Natural killer cell treated with Interleukin-12 subunit alpha and Interleukin-12 subunit beta and Interleukin-15 and Interleukin-18, amount 100 ng/mL, for 72 hours (primary cell): ENCODE measurements around the gene FAM53A. TPM values are rescaled to one million over a fixed set of nuclear protein-coding genes. Genes with fewer than 3 reads are reported as not detected.
"Not testable (repeated sequence)": the region's sequence is repeated elsewhere in the genome, so short reads cannot be mapped to it uniquely, and the experiment has no call there.

ENCODE experiments used
- ATAC-seq, 2 donors: fragments of 150-1000 bp; cut with Tn5 transposase in 1 of 2; sonication (Bioruptor Pico), chemical (Tn5 transposase) in 1 of 2; 2 replicates each; pipeline ENCODE4 v1.10.0; 2021
- DNase-seq: peaks from one replicate; pipeline ENCODE4 v3.0.0; 2022; ENCODE audit warnings: low spot score
- H3K27ac Mint-ChIP-seq, 2 donors: 1 replicate in 1 of 2; 2 replicates in 1 of 2; pipeline ENCODE4 v1.8.0; 2022; ENCODE audit warnings: mixed read lengths in 2 of 2, mild to moderate bottlenecking in 1 of 2, moderate library complexity in 1 of 2
- H3K27me3 Mint-ChIP-seq, 2 donors: 1 replicate in 1 of 2; 2 replicates in 1 of 2; pipeline ENCODE4 v1.8.0; 2022; ENCODE audit warnings: mixed read lengths in 2 of 2
- H3K36me3 Mint-ChIP-seq: one replicate; pipeline ENCODE4 v1.8.0; 2022; ENCODE audit warnings: mixed read lengths
- H3K4me1 Mint-ChIP-seq, 2 donors: 1 replicate in 1 of 2; 2 replicates in 1 of 2; pipeline ENCODE4 v1.8.0; 2022; ENCODE audit warnings: low read depth in 2 of 2, mixed read lengths in 2 of 2, mild to moderate bottlenecking in 1 of 2
- H3K4me3 Mint-ChIP-seq: one replicate; pipeline ENCODE4 v1.8.0; 2022; ENCODE audit warnings: mixed read lengths
- H3K9me3 Mint-ChIP-seq: 2 replicates; pipeline ENCODE4 v1.8.0; 2022; ENCODE audit warnings: mixed read lengths
- total RNA-seq, 2 donors: library from RNA; stranded (reverse); gene quantifications; one replicate each; pipeline ENCODE4 v1.2.3, GENCODE V29; 2022

FAM53A gene
- total RNA-seq, 2 donors from 2014 or later = 0.78 to 6.2 TPM

DNA sequence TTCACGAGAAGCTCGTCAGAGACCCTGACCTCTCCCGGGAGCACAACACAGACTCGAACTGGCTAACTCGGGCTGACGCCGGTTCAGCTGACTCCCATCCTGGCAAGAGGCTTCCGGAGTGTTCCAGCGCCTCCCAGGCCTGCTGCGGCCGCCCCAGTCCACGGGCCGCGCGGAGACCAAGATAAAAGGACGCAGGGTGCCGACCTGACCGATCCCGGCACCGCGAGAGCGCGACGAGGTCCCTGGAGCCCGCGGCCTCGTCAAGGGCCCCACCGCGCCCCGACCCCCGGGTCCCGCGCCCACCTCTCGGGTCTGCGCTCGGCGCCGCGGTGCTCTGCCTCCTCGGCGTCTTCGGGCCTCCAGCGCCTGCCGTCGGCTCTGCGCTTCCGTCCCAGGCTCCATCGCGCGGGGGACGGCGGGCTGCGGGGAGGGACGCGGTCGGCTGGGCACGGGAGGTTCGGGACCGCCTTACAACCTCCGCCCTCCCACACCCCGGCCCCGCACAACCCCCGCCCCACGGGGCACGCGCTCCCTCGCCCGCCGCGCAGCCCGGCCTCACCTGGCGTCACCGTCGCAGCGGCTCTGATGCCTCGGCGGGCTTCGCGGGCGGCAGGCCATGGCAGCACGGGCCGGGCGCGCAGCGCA lies 27.6 kb upstream of the FAM53A start:
- H3K9me3 Mint-ChIP-seq = no peaks in the 10 kb centered on the region
- H3K27ac Mint-ChIP-seq = peak overlapping the region; percentile 93 to 98
- peaks cover 31 to 49% of the 10 kb centered on the region in 2 donors for H3K4me1 Mint-ChIP-seq
- ATAC-seq (peak; percentile 41 to 57), DNase-seq (no peak)
- peaks cover 13% of the 10 kb centered on the region for H3K36me3 Mint-ChIP-seq
- H3K4me3 Mint-ChIP-seq = peak overlapping the region; percentile 82
- no peaks in the 10 kb centered on the region for H3K27me3 Mint-ChIP-seq

DNA sequence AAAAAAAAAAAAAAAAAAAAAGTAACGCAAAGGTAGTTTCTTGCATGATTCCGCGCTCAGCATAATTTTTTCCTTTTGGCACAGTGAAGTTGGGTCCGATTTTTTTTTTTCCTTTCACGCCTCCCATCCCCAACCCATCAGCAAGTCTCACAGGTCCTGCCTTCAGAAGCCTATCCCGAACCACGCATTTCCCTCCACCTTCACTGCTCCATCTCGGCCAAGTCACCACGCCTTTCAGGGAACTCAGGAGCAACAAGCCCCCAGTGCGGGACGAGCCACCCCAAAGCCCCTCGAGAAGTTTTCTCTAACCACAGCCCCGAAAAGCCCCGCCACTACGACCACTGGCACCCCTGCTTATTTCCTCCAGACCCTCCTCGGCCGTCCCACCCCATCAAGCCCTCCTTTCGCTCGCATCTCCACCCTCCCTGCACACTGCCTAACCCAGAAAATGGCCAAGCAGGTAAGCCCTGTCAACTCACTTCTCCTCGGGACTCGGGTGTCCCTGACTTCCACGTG lies 27.0 kb upstream of the FAM53A start:
- Mint-ChIP-seq H3K9me3 (no peaks in the 10 kb centered on the region), H3K4me1 (peaks cover 31 to 49% of the 10 kb centered on the region in 2 donors), H3K27ac (peak overlapping the region; percentile 93 to 98), H3K36me3 (peaks cover 13% of the 10 kb centered on the region), H3K4me3 (peak overlapping the region; percentile 82), H3K27me3 (no peaks in the 10 kb centered on the region)
- DNase-seq (no peak), ATAC-seq (no peak)

DNA sequence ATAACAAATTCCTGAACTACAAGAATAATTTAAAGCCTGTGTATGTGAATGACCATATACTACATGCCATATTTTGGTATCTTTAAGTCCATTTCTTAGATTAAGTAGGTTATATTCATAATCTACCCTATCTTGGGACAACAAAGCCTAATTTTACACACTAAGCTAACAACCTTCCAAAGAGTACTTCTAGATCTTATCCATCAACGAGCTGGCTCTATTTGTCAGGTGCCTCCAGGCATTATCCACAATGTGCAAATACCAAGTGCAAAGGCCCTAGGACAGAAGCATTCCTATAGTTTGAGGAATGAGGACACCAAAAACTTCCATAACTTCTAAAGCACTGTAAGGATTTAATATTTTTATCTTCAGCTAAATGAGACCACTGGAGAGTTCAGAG lies 24.5 kb upstream of the FAM53A start:
- DNase-seq (no peak), ATAC-seq (no peak)
- Mint-ChIP-seq H3K4me1 (peaks cover 26 to 40% of the 10 kb centered on the region in 2 donors), H3K36me3 (peaks cover 13% of the 10 kb centered on the region), H3K27me3 (no peaks in the 10 kb centered on the region), H3K27ac (peak overlapping the region; percentile 4 to 57), H3K4me3 (peak overlapping the region; percentile 82), H3K9me3 (no peaks in the 10 kb centered on the region)

DNA sequence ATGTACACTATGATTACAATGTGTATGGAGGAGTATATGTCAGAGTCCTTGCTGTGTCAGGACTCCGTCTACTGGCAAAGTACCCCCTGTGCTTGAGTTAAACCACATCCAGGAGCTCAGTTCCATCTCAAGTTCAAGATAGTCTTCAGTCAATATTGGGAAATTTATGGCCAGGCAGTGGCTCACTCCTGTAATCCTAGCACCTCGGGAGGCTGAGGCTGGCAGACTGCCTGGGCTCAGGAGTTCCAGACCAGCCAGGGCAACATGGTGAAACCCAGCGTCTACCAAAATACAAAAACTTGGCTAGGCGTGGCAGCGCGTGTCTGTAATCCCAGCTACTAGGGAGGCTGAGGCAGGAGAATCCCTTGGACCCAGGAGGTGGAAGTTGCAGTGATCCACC lies 22.2 kb upstream of the FAM53A start:
- Mint-ChIP-seq H3K36me3 (peaks cover 23% of the 10 kb centered on the region), H3K27ac (no peak overlapping the region), H3K4me3 (no peak overlapping the region), H3K27me3 (no peaks in the 10 kb centered on the region), H3K4me1 (peaks cover 30 to 41% of the 10 kb centered on the region in 2 donors), H3K9me3 (no peaks in the 10 kb centered on the region)
- DNase-seq (no peak), ATAC-seq (no peak)

GRCh38 chr4:1705732-1706131 lies 21.6 kb upstream of the FAM53A start:
- Mint-ChIP-seq H3K27me3 (no peaks in the 10 kb centered on the region), H3K27ac (no peak overlapping the region), H3K4me3 (no peak overlapping the region), H3K9me3 (no peaks in the 10 kb centered on the region), H3K4me1 (peaks cover 25 to 35% of the 10 kb centered on the region in 2 donors), H3K36me3 (peaks cover 19% of the 10 kb centered on the region)
- ATAC-seq (no peak), DNase-seq (no peak)

GRCh38 chr4:1703867-1704266 lies 19.8 kb upstream of the FAM53A start:
- Mint-ChIP-seq H3K36me3 (peaks cover 18% of the 10 kb centered on the region), H3K27ac (no peak overlapping the region), H3K4me1 (peaks cover 18 to 19% of the 10 kb centered on the region in 2 donors), H3K4me3 (no peak overlapping the region), H3K9me3 (no peaks in the 10 kb centered on the region), H3K27me3 (no peaks in the 10 kb centered on the region)
- DNase-seq (no peak), ATAC-seq (no peak)

GRCh38 chr4:1701671-1702070 lies 17.6 kb upstream of the FAM53A start:
- H3K4me3 Mint-ChIP-seq, DNase-seq, ATAC-seq, H3K27ac Mint-ChIP-seq, H3K9me3 Mint-ChIP-seq, H3K27me3 Mint-ChIP-seq: not testable (repeated sequence)
- Mint-ChIP-seq H3K4me1 (peaks cover 12 to 14% of the 10 kb centered on the region in 2 donors), H3K36me3 (peaks cover 18% of the 10 kb centered on the region)

GRCh38 chr4:1695913-1696312 lies 11.8 kb upstream of the FAM53A start:
- DNase-seq = no peak
- Mint-ChIP-seq H3K27ac (no peak overlapping the region), H3K4me3 (no peak overlapping the region), H3K27me3 (no peaks in the 10 kb centered on the region), H3K36me3 (peaks cover 30% of the 10 kb centered on the region), H3K4me1 (peaks cover 0 to 2% of the 10 kb centered on the region in 2 donors), H3K9me3 (no peaks in the 10 kb centered on the region)
- ATAC-seq = no peak

GRCh38 chr4:1693131-1693896 lies 9.2 kb upstream of the FAM53A start:
- DNase-seq = peak; percentile 79
- Mint-ChIP-seq H3K4me1 (peaks cover 0 to 2% of the 10 kb centered on the region in 2 donors), H3K27me3 (no peaks in the 10 kb centered on the region), H3K9me3 (no peaks in the 10 kb centered on the region), H3K27ac (no peak overlapping the region), H3K36me3 (peaks cover 23% of the 10 kb centered on the region), H3K4me3 (no peak overlapping the region)
- peak; percentile 86 for ATAC-seq

DNA sequence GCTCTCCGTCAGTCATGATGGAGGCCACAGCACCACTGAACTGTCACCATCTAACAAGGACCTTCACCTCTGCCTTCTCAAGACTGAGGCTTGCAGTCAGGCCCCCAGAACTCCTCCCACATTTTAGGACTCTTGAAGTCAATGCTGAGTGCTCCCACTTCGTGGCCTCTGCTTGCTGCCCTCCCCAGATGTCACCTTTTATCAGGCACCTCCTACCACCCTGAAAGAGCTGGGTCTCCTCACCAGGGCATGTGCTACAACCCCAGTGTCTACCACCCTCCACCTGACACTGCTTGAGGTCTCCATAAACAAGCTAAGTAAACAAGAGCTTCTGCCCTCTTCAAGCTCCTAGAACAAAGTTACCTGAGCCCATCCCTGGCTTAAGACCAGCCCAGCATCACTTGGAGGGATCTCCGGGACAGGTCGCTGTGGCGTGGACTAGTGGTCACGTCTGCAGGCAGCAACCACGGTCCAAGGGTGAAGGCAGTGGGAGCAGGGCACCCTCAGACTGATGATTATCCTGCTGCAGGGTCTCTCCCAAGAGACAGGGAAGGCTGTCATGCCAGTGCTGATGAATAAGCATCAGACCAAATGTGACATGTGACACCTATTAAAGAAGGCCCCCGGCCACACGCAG lies 7.7 kb upstream of the FAM53A start:
- ATAC-seq (no peak), DNase-seq (no peak)
- no peaks in the 10 kb centered on the region for H3K9me3 Mint-ChIP-seq
- H3K4me1 Mint-ChIP-seq = peaks cover 0 to 2% of the 10 kb centered on the region in 2 donors
- no peak overlapping the region for H3K27ac Mint-ChIP-seq
- peaks cover 23% of the 10 kb centered on the region for H3K36me3 Mint-ChIP-seq
- H3K27me3 Mint-ChIP-seq = no peaks in the 10 kb centered on the region
- H3K4me3 Mint-ChIP-seq = no peak overlapping the region

GRCh38 chr4:1690698-1691097 lies 6.6 kb upstream of the FAM53A start:
- no peak overlapping the region for H3K27ac Mint-ChIP-seq
- peaks cover 0 to 2% of the 10 kb centered on the region in 2 donors for H3K4me1 Mint-ChIP-seq
- DNase-seq (no peak), ATAC-seq (no peak)
- no peaks in the 10 kb centered on the region for H3K9me3 Mint-ChIP-seq
- H3K27me3 Mint-ChIP-seq = no peaks in the 10 kb centered on the region
- H3K4me3 Mint-ChIP-seq = no peak overlapping the region
- H3K36me3 Mint-ChIP-seq = peaks cover 16% of the 10 kb centered on the region

DNA sequence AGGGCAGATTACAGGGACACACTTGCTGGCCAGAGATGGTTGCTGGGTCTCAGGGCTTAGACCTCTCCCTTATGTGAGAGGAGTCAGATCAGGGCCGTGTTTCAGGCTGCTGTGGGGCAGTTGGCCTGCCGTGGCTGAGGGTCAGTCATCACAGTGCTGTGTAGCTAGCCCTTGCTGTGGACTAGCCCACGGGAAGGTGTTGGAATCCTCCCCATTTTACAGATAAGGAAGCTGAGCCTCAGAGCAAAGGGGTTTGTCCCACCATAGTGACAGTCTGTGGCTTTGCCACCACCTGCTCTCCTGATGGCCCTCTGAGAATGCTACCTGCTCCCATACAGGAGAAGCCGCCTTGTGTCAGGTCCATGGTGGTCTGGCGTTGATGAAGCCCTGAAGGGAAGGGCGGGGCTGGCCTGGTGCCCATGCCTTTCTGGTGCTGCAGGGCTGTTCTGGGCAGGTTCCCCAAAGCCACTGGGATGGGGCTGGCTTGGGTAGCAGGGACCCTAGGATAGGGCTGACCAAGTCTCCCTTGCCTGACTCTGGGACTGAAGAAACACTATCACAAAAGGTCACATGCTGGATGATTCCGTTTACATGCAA lies 2.4 kb upstream of the FAM53A start:
- no peaks in the 10 kb centered on the region for H3K9me3 Mint-ChIP-seq

GRCh38 chr4:1685235-1686150 lies 1.4 kb upstream of the FAM53A start:
- no peak overlapping the region for H3K27ac Mint-ChIP-seq
- ATAC-seq = no peak
- no peaks in the 10 kb centered on the region for H3K27me3 Mint-ChIP-seq

More for the DNA sequence above, 2.4 kb upstream of the FAM53A start:
- no peak for DNase-seq
- no peak overlapping the region for H3K4me3 Mint-ChIP-seq
- no peak for ATAC-seq
- no peak overlapping the region for H3K27ac Mint-ChIP-seq
- no peaks in the 10 kb centered on the region for H3K27me3 Mint-ChIP-seq
- peaks cover 6 to 10% of the 10 kb centered on the region in 2 donors for H3K4me1 Mint-ChIP-seq
- no peaks in the 10 kb centered on the region for H3K36me3 Mint-ChIP-seq

More at GRCh38 chr4:1685235-1686150, 1.4 kb upstream of the FAM53A start:
- Mint-ChIP-seq H3K9me3 (no peaks in the 10 kb centered on the region), H3K36me3 (no peaks in the 10 kb centered on the region), H3K4me3 (no peak overlapping the region), H3K4me1 (peaks cover 6 to 10% of the 10 kb centered on the region in 2 donors)
- no peak for DNase-seq
